Sigmoid colon (tissue), 7 donors: ENCODE data around the gene CCM2L. TPM values are rescaled to one million over a fixed set of nuclear protein-coding genes. Genes with fewer than 3 reads are reported as not detected.

ENCODE experiments used
- DNase-seq: peaks from one replicate; pipeline ENCODE4 v3.0.0-alpha.2; 2019
- H3K27ac ChIP-seq, 4 donors: fragments of 200-600 bp; sonication (generic); one replicate each; pipeline ENCODE4 v1.5.1; 2016 to 2019; ENCODE audit warnings: mild to moderate bottlenecking in 1 of 4
- H3K27me3 ChIP-seq, 3 donors: fragments of 200-600 bp; sonication (generic); one replicate each; pipeline ENCODE4 v1.5.1; 2019; ENCODE audit warnings: mild to moderate bottlenecking in 1 of 3
- H3K36me3 ChIP-seq, 4 donors: fragments of 200-600 bp; sonication (generic); one replicate each; pipeline ENCODE4 v1.5.1; 2016 to 2019
- H3K4me1 ChIP-seq, 4 donors: fragments of 200-600 bp; sonication (generic); one replicate each; pipeline ENCODE4 v1.5.1; 2017 to 2019
- H3K4me3 ChIP-seq, 4 donors: fragments of 200-600 bp; sonication (generic); one replicate each; pipeline ENCODE4 v1.5.1; 2017 to 2019; ENCODE audit warnings: mild to moderate bottlenecking in 2 of 4, moderate library complexity in 1 of 4
- H3K9me3 ChIP-seq, 4 donors: fragments of 200-600 bp in 3 of 4; sonication (generic) in 3 of 4; one replicate each; pipeline versions ENCODE4 v1.5.1 to v1.6.1; 2013 to 2019
- CTCF ChIP-seq, 4 experiments: fragments of 450-650 bp in 3 of 4; fragments of 200-600 bp in 1 of 4; IDR thresholded peaks; one replicate each; pipeline ENCODE4 v1.5.1; 2016 to 2019; ENCODE audit warnings: antibody characterized with exemption in 4 of 4, mild to moderate bottlenecking in 3 of 4, moderate library complexity in 2 of 4
- EP300 ChIP-seq, 4 donors: sonication (generic); formaldehyde crosslinking; IDR thresholded peaks; one replicate each; pipeline ENCODE4 v1.6.1; 2017; ENCODE audit warnings: antibody characterized with exemption in 4 of 4
- POLR2A ChIP-seq, 2 donors: fragments of 450-650 bp; IDR thresholded peaks; one replicate each; pipeline ENCODE4 v1.6.1; 2016; ENCODE audit warnings: antibody characterized with exemption in 2 of 2, mild to moderate bottlenecking in 2 of 2, moderate library complexity in 2 of 2
- POLR2AphosphoS5 ChIP-seq, 4 donors: sonication (generic); formaldehyde crosslinking; IDR thresholded peaks; one replicate each; pipeline ENCODE4 v1.6.1; 2017; ENCODE audit warnings: antibody characterized with exemption in 4 of 4
- WGBS, 2 donors: extraction: QIAGEN DNeasy Blood & Tissue Kit; methylation state at CpG; one replicate each; pipeline ENCODE4 v1.1.7; 2013; 5-methylcytosine and 5-hydroxymethylcytosine counted together
- intact Hi-C: fragments of 100-400 bp; cut with DNase I; formaldehyde crosslinking; loops from one replicate; pipeline ENCODE4 v1.15.1; 2023
- polyA plus RNA-seq, 3 donors: library from polyadenylated mRNA; stranded (reverse); fragments of 200-250 nt; gene quantifications; one replicate each; pipeline ENCODE4 v1.2.3, GENCODE V29; 2013
- total RNA-seq, 4 donors: library from RNA; depleted of rRNA; stranded (reverse); fragments of >200 nt; gene quantifications; one replicate each; pipeline ENCODE4 v1.1.0, GENCODE V29; 2016
- donor health status: healthy with polysubstance abuse.
- donor health status: Bipolar disorder and iron deficiency.
- donor health status: healthy.

Gene CCM2L
- total and polyA plus RNA-seq, 7 donors, result 0.46 to 5.8 (median 2.5) TPM

GRCh38 chr20:32006841-32007786 is 3.1 kb upstream of the CCM2L start:
- DNase-seq, result no peak
- H3K4me1 ChIP-seq, result no peaks in the 10 kb centered on the region
- intact Hi-C loops, result no loop called here
- H3K27me3 ChIP-seq, result peaks cover 0 to 17% (median 0%) of the 10 kb centered on the region in 3 donors
- H3K9me3 ChIP-seq, result no peaks in the 10 kb centered on the region
- no peaks in the 10 kb centered on the region for H3K36me3 ChIP-seq
- H3K27ac ChIP-seq, result no peak overlapping the region
- TF ChIP-seq EP300 (IDR thresholded peaks at IDR 0.05) (no peak), POLR2A (IDR thresholded peaks at IDR 0.05) (no peak), CTCF (IDR thresholded peaks at IDR 0.05) (no peak)
- no peak overlapping the region for H3K4me3 ChIP-seq
- 52 to 76% methylated on average over 8 of the region's 8 CpGs for WGBS, 2 donors

GRCh38 chr20:32007787-32008616 is 2.2 kb upstream of the CCM2L start:
- Histone ChIP-seq H3K36me3 (no peaks in the 10 kb centered on the region), H3K27me3 (peaks cover 0 to 26% (median 1%) of the 10 kb centered on the region in 3 donors), H3K27ac (peak overlapping the region in 1 of 4 donors; percentile 48), H3K4me1 (no peaks in the 10 kb centered on the region), H3K9me3 (no peaks in the 10 kb centered on the region), H3K4me3 (no peak overlapping the region)
- intact Hi-C loops, result no loop called here
- WGBS, 2 donors, result 39 to 41% methylated on average over 10 of the region's 10 CpGs
- no peak for DNase-seq
- TF ChIP-seq POLR2A (IDR thresholded peaks at IDR 0.05) (no peak), POLR2AphosphoS5 (IDR thresholded peaks at IDR 0.05) (peak in 1 of 4 donors; percentile 25)

DNA sequence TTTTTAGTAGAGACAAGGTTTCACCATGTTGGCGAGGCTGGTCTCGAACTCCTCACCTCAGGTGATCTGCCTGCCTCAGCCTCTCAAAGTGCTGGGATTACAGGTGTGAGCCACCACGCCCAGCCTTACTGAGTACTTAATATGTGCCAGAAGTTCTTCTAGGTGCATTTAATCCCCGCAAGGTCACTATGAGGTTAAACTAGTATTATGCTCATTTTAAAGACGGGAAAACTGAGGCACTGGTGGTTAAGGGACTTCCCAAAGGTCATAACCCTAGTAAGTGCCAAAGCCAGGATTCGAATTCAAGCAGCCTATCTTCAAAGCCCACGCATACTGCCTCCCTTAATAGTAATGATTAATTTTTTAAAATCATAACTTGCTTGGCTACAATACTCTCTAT is 674 bp upstream of the CCM2L start:
- H3K27me3 ChIP-seq, result peaks cover 0 to 36% (median 5%) of the 10 kb centered on the region in 3 donors
- intact Hi-C loops, result no loop called here

GRCh38 chr20:32010666-32011065 is 428 bp downstream of the CCM2L start:
- intact Hi-C loops, result no loop called here
- DNase-seq, result no peak
- Histone ChIP-seq H3K9me3 (no peaks in the 10 kb centered on the region), H3K4me3 (peak overlapping the region in 2 of 4 donors; percentile 16 to 25), H3K27ac (peak overlapping the region; percentile 12 to 49 (median 25)), H3K36me3 (no peaks in the 10 kb centered on the region), H3K4me1 (no peaks in the 10 kb centered on the region), H3K27me3 (peaks cover 0 to 47% (median 5%) of the 10 kb centered on the region in 3 donors)
- 29 to 57% methylated on average over 8 of the region's 8 CpGs for WGBS, 2 donors
- TF ChIP-seq CTCF (IDR thresholded peaks at IDR 0.05) (no peak), EP300 (IDR thresholded peaks at IDR 0.05) (no peak), POLR2A (IDR thresholded peaks at IDR 0.05) (no peak), POLR2AphosphoS5 (IDR thresholded peaks at IDR 0.05) (no peak)

More for the DNA sequence above, 674 bp upstream of the CCM2L start:
- peak overlapping the region in 1 of 4 donors; percentile 43 for H3K27ac ChIP-seq
- H3K9me3 ChIP-seq, result no peaks in the 10 kb centered on the region
- H3K4me3 ChIP-seq, result no peak overlapping the region
- H3K4me1 ChIP-seq, result no peaks in the 10 kb centered on the region
- H3K36me3 ChIP-seq, result no peaks in the 10 kb centered on the region
- TF ChIP-seq POLR2A (IDR thresholded peaks at IDR 0.05) (no peak), CTCF (IDR thresholded peaks at IDR 0.05) (no peak), EP300 (IDR thresholded peaks at IDR 0.05) (no peak), POLR2AphosphoS5 (IDR thresholded peaks at IDR 0.05) (no peak)
- WGBS, 2 donors, result 84 to 92% methylated on average over 7 of the region's 7 CpGs
- no peak for DNase-seq
